GM12878 (cell line): ENCODE measurements around the gene PLEKHA7. TPM values are rescaled to one million over a fixed set of nuclear protein-coding genes. Genes with fewer than 3 reads are reported as not detected.

Source experiments
- CHD2 ChIP-seq: IDR thresholded peaks from 2 replicates; pipeline ENCODE4 v1.6.1; 2011; ENCODE audit warnings: low read depth, low read length, improper control_type of control experiment, borderline replicate concordance
- HCFC1 ChIP-seq: fragments of 150-350 bp; IDR thresholded peaks from 2 replicates; pipeline ENCODE4 v1.6.1; 2014; ENCODE audit warnings: low read length
- MEF2A ChIP-seq: IDR thresholded peaks from 2 replicates; pipeline ENCODE4 v1.6.1; 2011; ENCODE audit warnings: low read depth, mild to moderate bottlenecking, low read length, moderate library complexity; ENCODE audit not compliant: insufficient read depth
- PML ChIP-seq: IDR thresholded peaks from 2 replicates; pipeline ENCODE4 v1.6.1; 2012; ENCODE audit warnings: low read length, inconsistent platforms
- SIX5 ChIP-seq: IDR thresholded peaks from 2 replicates; pipeline ENCODE4 v1.6.1; 2011; ENCODE audit warnings: mild to moderate bottlenecking, low read depth, low read length, moderate library complexity; ENCODE audit not compliant: severe bottlenecking
- SMAD5 ChIP-seq: IDR thresholded peaks from 2 replicates; pipeline ENCODE4 v1.6.1; 2016; ENCODE audit warnings: antibody characterized with exemption, low read depth
- SMC3 ChIP-seq: IDR thresholded peaks from 2 replicates; pipeline ENCODE4 v1.6.1; 2011; ENCODE audit warnings: low read length, improper control_type of control experiment, borderline replicate concordance
- SP1 ChIP-seq: IDR thresholded peaks from one replicate; pipeline ENCODE4 v1.6.1; 2011; ENCODE audit warnings: low read depth, low read length
- STAT3 ChIP-seq: IDR thresholded peaks from 2 replicates; pipeline ENCODE4 v1.6.1; 2011; ENCODE audit warnings: low read depth, low read length, improper control_type of control experiment
- polyA plus RNA-seq, 11 experiments: library from polyadenylated mRNA; depleted of rRNA in 4 of 11; unstranded in 6 of 11; stranded (reverse) in 5 of 11; fragments of >200 nt; fragmentation: Nextera tagmentation in 4 of 11; fragmentation: Illumina TruSeq in 1 of 11; extraction: Ambion mirVana in 4 of 11; extraction: Trizol in 1 of 11; gene quantifications; 1 replicate in 1 of 11; 2 replicates in 10 of 11; pipeline versions ENCODE4 v1.2.1 to v1.2.3, GENCODE V29; 2011 to 2016; ENCODE audit warnings: inconsistent platforms in 2 of 11, missing spikeins in 2 of 11, low read depth in 1 of 11
- total RNA-seq, 4 experiments: library from RNA; depleted of rRNA in 3 of 4; stranded (reverse); fragments of >200 nt in 3 of 4; fragmentation: Illumina TruSeq in 1 of 4; extraction: Trizol in 1 of 4; gene quantifications; 2 replicates each; pipeline versions ENCODE4 v1.2.1 to v1.2.3, GENCODE V29; 2013 to 2021
- TF ChIP-seq, protein P1 (sequence below): IDR thresholded peaks from 2 replicates; pipeline ENCODE4 v1.6.1; 2011; ENCODE audit warnings: borderline replicate concordance, low read depth, mild to moderate bottlenecking, moderate library complexity, mixed read lengths, low read length; ENCODE audit not compliant: insufficient read depth; ENCODE audit errors: extremely low read length
- TF ChIP-seq, protein P2 (sequence below): IDR thresholded peaks from 2 replicates; pipeline ENCODE4 v1.6.1; 2011; ENCODE audit warnings: low read depth, mild to moderate bottlenecking, low read length, moderate library complexity, borderline replicate concordance; ENCODE audit errors: extremely low read depth
- TF ChIP-seq, protein P3 (sequence below): IDR thresholded peaks from 2 replicates; pipeline ENCODE4 v1.6.1; 2011; ENCODE audit warnings: mild to moderate bottlenecking, low read depth, low read length, moderate library complexity; ENCODE audit not compliant: insufficient replicate concordance

Gene PLEKHA7
- total and polyA plus RNA-seq, 10 of the 15 experiments (the other 5 are each of a cell fraction or from before 2014, with no cell fraction given) = 0.45 to 5.3 (median 2.1) TPM

DNA sequence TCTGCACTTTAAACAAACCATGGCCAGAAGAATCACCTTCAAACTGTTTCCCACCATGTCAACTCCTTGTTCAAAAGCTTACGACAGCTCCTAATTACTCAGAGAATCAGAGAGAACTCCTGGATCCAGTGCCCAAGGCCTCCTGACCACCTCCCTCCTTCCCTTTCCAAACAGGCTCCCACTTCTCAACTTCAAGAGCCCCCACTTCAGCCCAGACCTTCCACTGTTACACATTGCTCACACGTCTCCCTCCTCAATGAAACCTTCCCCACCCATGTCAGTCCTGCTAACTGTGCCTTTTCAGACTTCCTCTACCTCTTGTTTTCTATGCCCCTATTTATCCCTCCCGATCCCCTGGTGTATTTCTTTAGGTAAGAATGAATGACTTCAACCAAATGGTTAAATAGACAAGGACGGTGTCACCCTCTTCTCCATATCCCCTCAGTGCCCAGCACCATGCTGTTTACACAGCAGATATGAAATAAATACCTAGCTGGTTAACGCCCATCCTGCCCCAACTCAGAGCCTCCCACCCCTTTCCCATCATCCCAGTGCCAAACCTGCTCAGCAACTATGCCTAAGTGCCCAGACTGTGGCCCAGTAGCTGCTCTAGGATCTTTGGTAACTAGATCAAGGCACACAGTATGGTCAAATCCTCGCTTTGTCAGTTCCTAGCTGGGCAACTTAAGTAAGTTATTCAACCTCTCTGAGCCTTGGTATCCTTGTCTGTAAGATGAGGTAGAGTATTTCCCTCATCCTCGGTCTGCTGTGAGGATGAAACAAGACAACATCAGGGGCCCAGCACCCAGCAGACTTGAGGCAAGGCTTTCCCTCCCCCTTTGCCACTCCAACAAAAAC, 36.8 kb downstream of the PLEKHA7 start (continued):
- no peak for TF ChIP-seq MEF2A
- TF ChIP-seq, protein P1, sequence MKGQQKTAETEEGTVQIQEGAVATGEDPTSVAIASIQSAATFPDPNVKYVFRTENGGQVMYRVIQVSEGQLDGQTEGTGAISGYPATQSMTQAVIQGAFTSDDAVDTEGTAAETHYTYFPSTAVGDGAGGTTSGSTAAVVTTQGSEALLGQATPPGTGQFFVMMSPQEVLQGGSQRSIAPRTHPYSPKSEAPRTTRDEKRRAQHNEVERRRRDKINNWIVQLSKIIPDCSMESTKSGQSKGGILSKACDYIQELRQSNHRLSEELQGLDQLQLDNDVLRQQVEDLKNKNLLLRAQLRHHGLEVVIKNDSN = no peak
- TF ChIP-seq CHD2 = no peak
- no peak for TF ChIP-seq HCFC1
- no peak for TF ChIP-seq SIX5
- no peak for TF ChIP-seq SMC3
- no peak for TF ChIP-seq SMAD5
- no peak for TF ChIP-seq PML
- TF ChIP-seq, protein P2, sequence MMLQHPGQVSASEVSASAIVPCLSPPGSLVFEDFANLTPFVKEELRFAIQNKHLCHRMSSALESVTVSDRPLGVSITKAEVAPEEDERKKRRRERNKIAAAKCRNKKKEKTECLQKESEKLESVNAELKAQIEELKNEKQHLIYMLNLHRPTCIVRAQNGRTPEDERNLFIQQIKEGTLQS = no peak
- no peak for TF ChIP-seq STAT3
- TF ChIP-seq, protein P3, sequence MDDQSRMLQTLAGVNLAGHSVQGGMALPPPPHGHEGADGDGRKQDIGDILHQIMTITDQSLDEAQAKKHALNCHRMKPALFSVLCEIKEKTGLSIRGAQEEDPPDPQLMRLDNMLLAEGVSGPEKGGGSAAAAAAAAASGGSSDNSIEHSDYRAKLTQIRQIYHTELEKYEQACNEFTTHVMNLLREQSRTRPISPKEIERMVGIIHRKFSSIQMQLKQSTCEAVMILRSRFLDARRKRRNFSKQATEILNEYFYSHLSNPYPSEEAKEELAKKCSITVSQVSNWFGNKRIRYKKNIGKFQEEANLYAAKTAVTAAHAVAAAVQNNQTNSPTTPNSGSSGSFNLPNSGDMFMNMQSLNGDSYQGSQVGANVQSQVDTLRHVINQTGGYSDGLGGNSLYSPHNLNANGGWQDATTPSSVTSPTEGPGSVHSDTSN = no peak
- no peak for TF ChIP-seq SP1
- TF ChIP-seq, all 136 proteins: peak for 0
